Gastrocnemius medialis (tissue), 4 donors: ENCODE results near the gene MRPL40.

Source experiments
- POLR2A ChIP-seq, 2 donors: fragments of 450-650 bp; IDR thresholded peaks; one replicate each; pipeline ENCODE4 v1.6.1; 2017; ENCODE audit warnings: antibody characterized with exemption in 2 of 2, mild to moderate bottlenecking in 2 of 2, moderate library complexity in 2 of 2
- TF ChIP-seq, protein P1 (sequence below), 5 experiments: fragments of 450-650 bp in 3 of 5; fragments of 200-600 bp in 2 of 5; sonication (generic) in 2 of 5; IDR thresholded peaks in 4 of 5; conservative IDR thresholded peaks in 1 of 5; 1 replicate in 4 of 5; 2 replicates in 1 of 5; pipeline ENCODE4 v1.5.1; 2016 to 2019; ENCODE audit warnings: antibody characterized with exemption in 5 of 5, mild to moderate bottlenecking in 3 of 5, moderate library complexity in 3 of 5

DNA sequence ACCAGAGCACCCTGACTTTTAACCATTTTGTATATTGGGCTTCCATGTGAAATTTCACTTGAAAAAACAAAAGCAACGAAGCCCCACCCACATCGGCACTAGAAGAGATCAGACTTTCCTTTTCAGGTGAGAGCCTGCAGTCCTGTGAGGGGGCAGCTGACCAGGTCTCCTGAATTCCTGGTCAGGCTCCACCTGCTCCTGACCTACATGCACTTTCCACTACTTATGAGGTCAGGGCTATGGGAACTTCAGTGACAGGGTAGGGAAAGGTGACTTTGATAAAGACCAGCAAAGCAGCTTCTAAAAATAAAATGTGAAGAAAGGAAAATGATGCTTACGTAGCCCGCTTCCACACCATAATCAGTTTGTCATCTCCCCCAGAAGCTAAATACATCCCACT is 25.5 kb upstream of the MRPL40 start:
- TF ChIP-seq, protein P1, sequence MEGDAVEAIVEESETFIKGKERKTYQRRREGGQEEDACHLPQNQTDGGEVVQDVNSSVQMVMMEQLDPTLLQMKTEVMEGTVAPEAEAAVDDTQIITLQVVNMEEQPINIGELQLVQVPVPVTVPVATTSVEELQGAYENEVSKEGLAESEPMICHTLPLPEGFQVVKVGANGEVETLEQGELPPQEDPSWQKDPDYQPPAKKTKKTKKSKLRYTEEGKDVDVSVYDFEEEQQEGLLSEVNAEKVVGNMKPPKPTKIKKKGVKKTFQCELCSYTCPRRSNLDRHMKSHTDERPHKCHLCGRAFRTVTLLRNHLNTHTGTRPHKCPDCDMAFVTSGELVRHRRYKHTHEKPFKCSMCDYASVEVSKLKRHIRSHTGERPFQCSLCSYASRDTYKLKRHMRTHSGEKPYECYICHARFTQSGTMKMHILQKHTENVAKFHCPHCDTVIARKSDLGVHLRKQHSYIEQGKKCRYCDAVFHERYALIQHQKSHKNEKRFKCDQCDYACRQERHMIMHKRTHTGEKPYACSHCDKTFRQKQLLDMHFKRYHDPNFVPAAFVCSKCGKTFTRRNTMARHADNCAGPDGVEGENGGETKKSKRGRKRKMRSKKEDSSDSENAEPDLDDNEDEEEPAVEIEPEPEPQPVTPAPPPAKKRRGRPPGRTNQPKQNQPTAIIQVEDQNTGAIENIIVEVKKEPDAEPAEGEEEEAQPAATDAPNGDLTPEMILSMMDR (IDR thresholded peaks at IDR 0.05 in 4 of 5, conservative IDR thresholded peaks at IDR 0.05 in 1 of 5) = no peak
- TF ChIP-seq POLR2A (IDR thresholded peaks at IDR 0.05) = no peak
